ENCODE measurements around the gene TP53TG3F. TPM values are rescaled to one million over a fixed set of nuclear protein-coding genes. Genes with fewer than 3 reads are reported as not detected.

The TP53TG3F gene
- 0.07 to 0.26 TPM in 2 of 5 replicates, not detected in the others for total RNA-seq (2022; extraction: Qiagen RNA extraction; ENCODE audit: low read depth)

GRCh38 chr16:33459312-33459711, at the start of gene TP53TG3F:
Gene TP53TG3F, plus strand, starts transcription at chr16:33459612. Its CDS starts 68 bp downstream, at chr16:33459680.

Other genes starting within 250 kb of the TP53TG3F start
- gene TP53TG3E, start 155.3 kb upstream of the TP53TG3F start, total RNA-seq (2022; extraction: Qiagen RNA extraction; ENCODE audit: low read depth): 0.12 TPM in 1 of 5 replicates, not detected in the others
- 0.39 to 0.66 TPM (median 0.54 TPM) in 3 of 5 replicates, not detected in the others for gene TP53TG3B, start 98.8 kb upstream of the TP53TG3F start, total RNA-seq (2022; extraction: Qiagen RNA extraction; ENCODE audit: low read depth)

All from A549 treated with ZK216348 at 1 μM for 4 hours (cell line).